Panc1 (cell line): Measurements from ENCODE around the gene RASA3. TPM values are rescaled to one million over a fixed set of nuclear protein-coding genes. Genes with fewer than 3 reads are reported as not detected.

Experiments
- ATAC-seq: fragments of 200-7000 bp; cut with Tn5 transposase; 2 replicates; pipeline ENCODE4 v1.9.1; 2020; ENCODE audit warnings: mild to moderate bottlenecking, moderate library complexity
- BruUV-seq: library from RNA; stranded (reverse); fragments of 400-500 nt; replicated peaks from 2 replicates; lab custom pipeline; 2021; lab: Mats Ljungman, UMichigan
- CTCF ChIA-PET: fragments of 300-600 bp; sonication (Branson Sonifier 250); formaldehyde crosslinking; loops from one replicate; lab custom pipeline; 2022; ENCODE audit warnings: antibody characterized with exemption; lab: Charles Lee
- POLR2A ChIA-PET: fragments of 300-600 bp; sonication (Branson Sonifier 250); formaldehyde crosslinking; loops from one replicate; lab custom pipeline; 2022; ENCODE audit warnings: antibody characterized with exemption; lab: Charles Lee
- DNase-seq: peaks from one replicate; pipeline ENCODE4 v3.0.0-alpha.2; 2010; ENCODE audit warnings: low read depth, low spot score
- H3K27ac ChIP-seq: 2 replicates; pipeline ENCODE4 v1.5.1; 2011; ENCODE audit warnings: mild to moderate bottlenecking, low read length, inconsistent platforms
- H3K27me3 ChIP-seq: fragments of 200-500 bp; sonication (Bioruptor generic); 2 replicates; pipeline ENCODE4 v1.6.0; 2014; ENCODE audit warnings: low read length, inconsistent platforms; ENCODE audit not compliant: control insufficient read depth, insufficient read depth
- H3K36me3 ChIP-seq: fragments of 200-500 bp; sonication (Bioruptor generic); 2 replicates; pipeline ENCODE4 v1.5.1; 2014; ENCODE audit warnings: inconsistent platforms, mild to moderate bottlenecking, low read length, moderate library complexity; ENCODE audit not compliant: control insufficient read depth, insufficient read depth
- H3K4me1 ChIP-seq: 2 replicates; pipeline ENCODE4 v1.5.1; 2011; ENCODE audit warnings: inconsistent platforms, mild to moderate bottlenecking, low read length, moderate library complexity; ENCODE audit not compliant: control insufficient read depth, insufficient read depth
- H3K4me3 ChIP-seq, 2 experiments: 2 replicates each; pipeline ENCODE4 v1.5.1; 2011 to 2012; ENCODE audit warnings: low read depth in 2 of 2, low read length in 2 of 2, mild to moderate bottlenecking in 2 of 2, inconsistent platforms in 1 of 2, moderate library complexity in 1 of 2
- H3K9me3 ChIP-seq: fragments of 200-500 bp; sonication (Bioruptor generic); 2 replicates; pipeline ENCODE4 v1.5.1; 2014; ENCODE audit warnings: low read depth, mild to moderate bottlenecking, inconsistent platforms, low read length, moderate library complexity; ENCODE audit not compliant: control insufficient read depth, insufficient read depth
- CTCF ChIP-seq: fragments of 450-650 bp; IDR thresholded peaks from 2 replicates; pipeline ENCODE4 v1.5.1; 2017; ENCODE audit warnings: mild to moderate bottlenecking
- POLR2AphosphoS5 ChIP-seq: IDR thresholded peaks from 2 replicates; pipeline ENCODE4 v1.6.1; 2012; ENCODE audit warnings: mild to moderate bottlenecking, low read depth, low read length, moderate library complexity
- REST ChIP-seq, 2 experiments: IDR thresholded peaks; 2 replicates each; pipeline ENCODE4 v1.6.1; 2011 to 2012; ENCODE audit warnings: low read depth in 2 of 2, control low read depth in 1 of 2, low read length in 1 of 2, mild to moderate bottlenecking in 1 of 2, moderate library complexity in 1 of 2; ENCODE audit not compliant: insufficient read depth in 1 of 2
- SIN3A ChIP-seq: IDR thresholded peaks from 2 replicates; pipeline ENCODE4 v1.6.1; 2012; ENCODE audit warnings: low read depth, mild to moderate bottlenecking, low read length, moderate library complexity, borderline replicate concordance; ENCODE audit not compliant: insufficient read depth
- TCF7L2 ChIP-seq: IDR thresholded peaks from 2 replicates; pipeline ENCODE4 v1.6.1; 2011; ENCODE audit warnings: mild to moderate bottlenecking, low read depth, low read length, inconsistent platforms
- in situ Hi-C: cut with HindIII; loops from 2 replicates; pipeline ENCODE4 v1.10.0; 2016; ENCODE audit warnings: low sequenced_read_pairs, low pct_unique_long_range_greater_than_20kb
- intact Hi-C: fragments of 100-400 bp; cut with micrococcal nuclease; formaldehyde crosslinking; loops from one replicate; pipeline ENCODE4 v1.10.0; 2022; ENCODE audit not compliant: unreplicated experiment
- total RNA-seq: library from RNA; stranded (reverse); gene quantifications from one replicate; pipeline ENCODE4 v1.2.1, GENCODE V29; 2021; ENCODE audit not compliant: unreplicated experiment

The RASA3 gene
- total RNA-seq, 1 experiment from 2014 or later, result 33.7 TPM

- Histone ChIP-seq H3K27me3 (no peaks in the 10 kb centered on the region), H3K27ac (peak overlapping the region; percentile 98), H3K9me3 (no peaks in the 10 kb centered on the region), H3K36me3 (no peaks in the 10 kb centered on the region), H3K4me1 (peaks cover 57% of the 10 kb centered on the region), H3K4me3 (peak overlapping the region; percentile 31 to 45)
- BruUV-seq, result no TSS peak
- ChIA-PET POLR2A (interaction anchor here (0.9 to 1.0 kb wide), 2 partner anchors 20 to 34 kb away, joined by 3 read pairs; no protein-coding TSS in a partner anchor), CTCF (interaction anchor here (0.6 kb wide), 1 partner anchor 35 kb away, joined by 3 read pairs; no protein-coding TSS in a partner anchor)
- ATAC-seq, result peak; percentile 88
- peak; percentile 48; the same call in 1 of the 2 replicates for TF ChIP-seq POLR2AphosphoS5
- 0 out of 2 replicates have a peak, but pooled peaks have one; percentile 18 for TF ChIP-seq SIN3A
- peak; percentile 69; the same call in 1 of the 2 replicates for TF ChIP-seq TCF7L2
- no peak for TF ChIP-seq CTCF
- TF ChIP-seq REST (IDR thresholded peaks at IDR 0.05; ENCODE audit: insufficient read depth in 1 of 2, low read depth in 2 of 2, low read length in 1 of 2), result no peak
- intact Hi-C loops (loop anchor here (5.0 kb wide), 1 partner anchor 37 kb away; no protein-coding TSS in a partner anchor), in situ Hi-C loops (no loop called here)
- peak; percentile 75 for DNase-seq
Observed at GRCh38 chr13:114065141-114065925, 67.1 kb downstream of the RASA3 start.

- CTCF ChIA-PET, result no interaction called here
- POLR2A ChIA-PET, result interaction anchor here (1.0 kb wide), 1 partner anchor 19 kb away, joined by 3 read pairs; no protein-coding TSS in a partner anchor
Observed at GRCh38 chr13:114064450-114065140, 67.8 kb downstream of the RASA3 start.

More at GRCh38 chr13:114064450-114065140, 67.8 kb downstream of the RASA3 start:
- H3K36me3 ChIP-seq, result no peaks in the 10 kb centered on the region
- H3K27me3 ChIP-seq, result no peaks in the 10 kb centered on the region
- H3K4me1 ChIP-seq, result peaks cover 57% of the 10 kb centered on the region
- intact Hi-C loops (loop anchor here (5.0 kb wide), 1 partner anchor 38 kb away; no protein-coding TSS in a partner anchor), in situ Hi-C loops (no loop called here)
- no peak for TF ChIP-seq CTCF
- TF ChIP-seq POLR2AphosphoS5, result no peak
- TF ChIP-seq TCF7L2, result no peak
- no peak for TF ChIP-seq REST (IDR thresholded peaks at IDR 0.05; ENCODE audit: insufficient read depth in 1 of 2, low read depth in 2 of 2, low read length in 1 of 2)
- no peak for TF ChIP-seq SIN3A
- BruUV-seq, result TSS peak; percentile 92
- peak overlapping the region; percentile 98 for H3K27ac ChIP-seq
- ATAC-seq, result 0 out of 2 replicates have a peak, but pooled peaks have one; percentile 4
- no peaks in the 10 kb centered on the region for H3K9me3 ChIP-seq
- DNase-seq, result no peak
- H3K4me3 ChIP-seq, result peak overlapping the region; percentile 31 to 45
